Skin epidermis (tissue), 12 donors: ENCODE results near the gene KHDRBS2.

Source experiments
- H3K27ac ChIP-seq, 21 experiments: fragments of 200-600 bp; sonication (generic) in 11 of 21; one replicate each; pipeline ENCODE4 v1.5.0; 2020; ENCODE audit warnings: mild to moderate bottlenecking in 3 of 21, inconsistent platforms in 2 of 21, moderate library complexity in 2 of 21
- H3K4me3 ChIP-seq, 7 experiments: fragments of 200-600 bp; sonication (generic) in 2 of 7; one replicate each; pipeline ENCODE4 v1.5.0; 2020; ENCODE audit warnings: inconsistent platforms in 2 of 7, mild to moderate bottlenecking in 2 of 7, moderate library complexity in 1 of 7

KHDRBS2 gene

DNA sequence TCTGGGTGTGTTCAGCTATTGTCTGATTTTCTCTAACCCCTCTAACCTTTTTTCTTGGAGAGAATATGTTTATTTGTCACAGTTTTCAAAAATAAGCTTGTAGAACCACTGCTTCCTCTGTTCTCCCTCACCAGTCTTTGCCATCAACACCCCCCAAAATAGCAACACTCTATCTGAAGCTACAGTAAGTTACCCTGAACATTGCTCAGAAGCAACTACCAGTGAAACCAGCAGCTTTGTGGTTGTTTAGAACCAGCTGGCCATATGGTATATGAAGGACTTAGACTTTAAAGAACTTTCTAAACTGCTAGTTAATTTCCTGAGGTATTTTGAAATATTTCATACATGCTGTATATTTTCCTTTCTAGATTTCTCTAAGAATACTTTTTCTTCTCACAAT, 242.9 kb downstream of the KHDRBS2 start:
- Histone ChIP-seq H3K4me3 (no peak overlapping the region), H3K27ac (no peak overlapping the region)

DNA sequence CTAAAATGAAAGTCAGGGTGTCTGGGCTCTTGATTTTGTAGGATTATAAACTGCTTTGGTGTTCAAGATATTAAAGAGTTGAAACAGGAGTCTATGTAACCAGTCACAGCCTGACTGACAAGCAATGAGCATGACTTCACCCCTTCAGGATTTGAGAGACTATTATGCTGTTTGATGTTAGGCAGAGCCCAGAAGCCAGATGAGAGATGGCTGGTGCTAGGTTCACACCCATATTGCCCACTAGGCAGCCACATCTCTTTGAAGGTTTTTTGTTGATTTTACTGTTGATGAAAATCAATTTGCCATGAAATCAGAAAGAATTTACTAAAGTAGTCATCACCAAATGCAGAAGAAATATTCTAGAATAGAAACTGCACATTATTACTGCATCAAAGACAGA, 243.6 kb downstream of the KHDRBS2 start:
- no peak overlapping the region for H3K27ac ChIP-seq
- H3K4me3 ChIP-seq: no peak overlapping the region

DNA sequence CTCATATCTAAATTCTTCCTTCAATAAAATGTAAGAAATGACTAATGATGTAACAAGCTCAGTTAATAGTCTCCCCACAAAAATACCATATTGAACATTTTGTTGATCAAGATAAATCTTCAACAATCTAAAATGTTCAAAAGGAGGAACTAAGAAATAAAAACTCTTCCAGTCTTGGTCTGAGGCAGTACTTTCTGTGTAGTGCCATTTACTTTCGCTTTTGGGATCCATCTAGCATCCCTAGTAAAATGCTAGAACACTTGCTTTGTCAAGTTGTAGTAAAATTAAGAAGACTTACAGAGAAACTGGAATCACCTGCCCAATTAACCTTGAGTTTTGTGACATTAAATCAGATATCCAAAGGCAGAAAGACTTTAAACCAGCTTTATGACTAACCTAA, 246.4 kb downstream of the KHDRBS2 start:
- Histone ChIP-seq H3K27ac (no peak overlapping the region), H3K4me3 (no peak overlapping the region)

GRCh38 chr6:62037445-62037844, 248.6 kb downstream of the KHDRBS2 start:
- H3K27ac ChIP-seq: no peak overlapping the region
- no peak overlapping the region for H3K4me3 ChIP-seq

- no peak overlapping the region for H3K4me3 ChIP-seq
- no peak overlapping the region for H3K27ac ChIP-seq
Measured at GRCh38 chr6:62035952-62036351, 250.1 kb downstream of the KHDRBS2 start.

DNA sequence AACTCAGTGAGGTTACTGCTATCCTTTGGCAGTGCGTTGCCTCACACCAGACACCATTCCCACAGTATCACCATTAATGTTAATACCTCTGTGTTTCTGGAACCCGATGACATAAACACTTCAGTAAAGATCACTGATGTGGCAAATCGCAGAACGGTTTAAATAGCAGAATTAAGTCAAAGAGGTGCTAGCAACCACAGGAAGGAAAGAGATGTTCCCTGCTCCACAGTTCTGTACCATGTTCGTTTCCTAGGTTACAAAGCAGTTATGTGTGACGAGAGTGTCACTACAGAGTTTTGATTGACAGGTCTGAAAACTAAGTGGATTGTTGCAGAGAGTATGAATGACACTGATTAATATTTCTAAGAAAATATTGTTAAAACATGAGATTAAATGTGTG, 272.3 kb downstream of the KHDRBS2 start:
- Histone ChIP-seq H3K27ac (no peak overlapping the region), H3K4me3 (no peak overlapping the region)

DNA sequence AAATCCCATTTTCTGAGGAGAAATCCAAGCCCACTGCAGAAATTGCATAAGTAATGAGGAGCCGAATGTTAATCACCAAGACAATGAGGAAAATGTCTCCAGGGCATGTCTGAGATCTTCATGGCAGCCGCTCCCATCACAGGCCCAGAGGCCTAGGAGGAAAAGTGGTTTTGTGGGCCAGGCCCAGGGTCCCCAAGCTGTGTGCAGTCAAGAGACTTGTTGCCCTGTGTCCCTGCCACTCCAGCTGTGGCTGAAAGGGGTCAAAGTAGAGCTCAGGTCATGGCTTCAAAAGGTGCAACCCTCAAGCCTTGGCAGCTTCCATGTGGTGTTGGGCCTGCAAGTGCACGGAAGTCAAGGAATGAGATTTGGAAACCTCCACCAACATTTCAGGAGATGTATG, 276.6 kb downstream of the KHDRBS2 start:
- no peak overlapping the region for H3K27ac ChIP-seq
- H3K4me3 ChIP-seq: no peak overlapping the region

DNA sequence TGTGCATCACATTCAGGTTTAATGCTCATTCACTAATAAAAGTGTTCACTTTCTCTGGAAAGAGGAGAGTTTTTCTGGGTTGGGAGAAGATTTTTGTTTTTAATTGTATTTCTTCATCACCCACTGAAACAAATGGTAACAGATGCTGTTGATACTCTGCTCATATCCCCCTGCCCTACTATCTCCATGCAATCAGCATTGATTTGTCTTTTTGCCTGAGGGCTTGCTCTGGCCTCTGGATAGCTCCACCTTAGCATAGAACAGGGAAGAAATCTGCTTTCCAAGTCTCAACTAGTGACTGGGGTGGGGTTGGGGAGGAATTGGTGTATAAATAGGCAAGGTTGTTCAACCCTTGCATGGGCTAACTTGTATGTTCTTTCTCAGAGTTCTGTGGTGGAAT, 296.4 kb downstream of the KHDRBS2 start:
- Histone ChIP-seq H3K27ac (no peak overlapping the region), H3K4me3 (no peak overlapping the region)

DNA sequence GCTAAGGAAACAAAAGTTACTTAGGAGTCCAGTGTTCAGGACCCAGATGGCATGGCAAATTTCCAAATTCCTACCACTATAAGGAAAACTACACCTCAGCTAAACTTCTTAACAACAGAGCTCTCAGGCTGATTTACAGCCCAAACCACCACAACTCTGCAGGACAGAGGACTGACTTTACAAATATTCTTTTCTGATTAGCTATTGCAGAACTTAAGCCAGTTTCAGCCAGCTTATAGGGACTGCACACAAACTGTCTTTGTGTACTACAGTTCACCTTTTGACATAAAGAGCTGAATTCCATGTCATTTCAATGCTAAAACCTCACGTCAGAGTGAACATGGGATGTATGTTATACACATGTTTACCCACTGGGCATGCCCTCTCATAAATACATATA, 305.4 kb downstream of the KHDRBS2 start:
- Histone ChIP-seq H3K27ac (no peak overlapping the region), H3K4me3 (no peak overlapping the region)

DNA sequence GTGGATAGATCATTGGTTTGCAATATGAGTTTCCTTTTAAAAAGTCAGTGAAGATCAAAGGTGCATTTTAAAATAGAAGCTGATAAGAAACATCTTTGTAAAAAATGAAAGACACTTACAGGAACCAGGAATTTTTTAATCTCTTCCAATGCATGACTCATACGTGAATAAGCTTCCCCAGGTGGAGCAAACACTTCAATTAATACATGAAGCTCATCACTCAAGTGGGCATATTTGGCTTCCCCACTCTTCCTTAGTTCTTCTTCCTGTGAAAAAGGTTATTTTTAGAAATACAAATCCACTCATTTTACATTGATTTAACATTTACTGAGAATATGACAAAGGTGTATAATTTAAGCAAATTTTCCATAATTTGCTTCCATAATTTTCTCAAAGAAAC, 308.1 kb downstream of the KHDRBS2 start:
- Histone ChIP-seq H3K4me3 (no peak overlapping the region), H3K27ac (no peak overlapping the region)

GRCh38 chr6:61977099-61977498, 308.9 kb downstream of the KHDRBS2 start:
- H3K4me3 ChIP-seq: no peak overlapping the region
- no peak overlapping the region for H3K27ac ChIP-seq

DNA sequence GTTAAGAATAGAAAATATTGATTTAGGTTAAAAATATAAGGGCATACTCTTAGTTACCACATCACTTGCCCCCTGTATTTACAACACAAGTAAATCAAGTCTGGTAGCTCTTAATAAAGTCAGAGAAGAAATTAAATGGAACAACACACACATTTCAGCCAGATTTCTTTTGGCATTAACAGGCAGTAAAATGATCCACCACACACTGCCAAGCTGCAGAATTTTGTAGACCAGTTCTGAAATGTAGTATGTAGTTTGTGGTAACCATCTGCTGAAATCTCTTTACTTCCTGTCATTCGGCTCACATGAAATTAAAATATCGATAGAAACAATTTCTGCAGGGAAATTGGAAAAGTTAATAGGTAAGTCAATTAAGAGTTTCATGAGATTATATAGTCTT, 326.8 kb downstream of the KHDRBS2 start:
- Histone ChIP-seq H3K27ac (no peak overlapping the region), H3K4me3 (no peak overlapping the region)

DNA sequence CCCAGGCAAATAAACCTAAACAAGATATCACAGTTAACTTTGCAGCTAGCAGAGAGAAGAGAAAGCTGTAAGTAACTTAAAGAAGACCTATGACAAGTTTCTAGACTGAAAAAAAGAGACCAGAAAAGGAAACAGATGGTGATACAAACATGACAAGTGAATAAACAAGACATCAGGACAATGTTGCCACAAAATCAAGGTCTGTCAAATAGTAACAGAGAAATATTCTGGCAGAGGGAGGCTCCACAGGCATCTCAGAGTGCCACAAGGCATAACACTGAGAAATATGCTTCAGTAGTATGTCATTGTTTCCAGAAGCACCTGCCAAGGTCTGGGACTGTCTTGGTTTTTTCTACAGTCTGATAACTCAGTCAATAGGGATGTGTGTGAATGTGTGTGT, 332.2 kb downstream of the KHDRBS2 start:
- Histone ChIP-seq H3K27ac (no peak overlapping the region), H3K4me3 (no peak overlapping the region)

DNA sequence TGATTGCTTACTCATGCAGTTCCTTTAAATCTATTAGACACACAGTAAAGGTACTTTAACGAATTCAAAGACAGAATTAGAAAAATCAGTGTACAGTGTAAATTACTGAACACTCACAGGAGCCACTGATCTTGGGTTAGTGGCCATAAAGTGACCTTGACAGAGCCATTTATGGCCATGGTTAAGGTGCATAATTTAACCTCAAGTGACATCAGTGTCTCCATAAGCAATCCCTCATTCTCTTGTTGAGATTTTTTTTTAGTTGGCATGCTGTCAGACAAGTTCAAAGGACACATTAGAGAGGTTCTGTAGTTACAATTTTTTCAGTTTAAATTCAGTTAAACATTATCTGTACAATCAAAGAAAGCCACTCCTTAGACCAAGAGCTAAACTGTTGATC, 334.4 kb downstream of the KHDRBS2 start:
- Histone ChIP-seq H3K27ac (no peak overlapping the region), H3K4me3 (no peak overlapping the region)

GRCh38 chr6:61950811-61951210, 335.2 kb downstream of the KHDRBS2 start:
- Histone ChIP-seq H3K4me3 (no peak overlapping the region), H3K27ac (no peak overlapping the region)

- H3K4me3 ChIP-seq: no peak overlapping the region
- no peak overlapping the region for H3K27ac ChIP-seq
Measured at GRCh38 chr6:61949971-61950370, 336.1 kb downstream of the KHDRBS2 start.

- H3K27ac ChIP-seq: no peak overlapping the region
Measured at GRCh38 chr6:61949161-61949560, 336.9 kb downstream of the KHDRBS2 start.

DNA sequence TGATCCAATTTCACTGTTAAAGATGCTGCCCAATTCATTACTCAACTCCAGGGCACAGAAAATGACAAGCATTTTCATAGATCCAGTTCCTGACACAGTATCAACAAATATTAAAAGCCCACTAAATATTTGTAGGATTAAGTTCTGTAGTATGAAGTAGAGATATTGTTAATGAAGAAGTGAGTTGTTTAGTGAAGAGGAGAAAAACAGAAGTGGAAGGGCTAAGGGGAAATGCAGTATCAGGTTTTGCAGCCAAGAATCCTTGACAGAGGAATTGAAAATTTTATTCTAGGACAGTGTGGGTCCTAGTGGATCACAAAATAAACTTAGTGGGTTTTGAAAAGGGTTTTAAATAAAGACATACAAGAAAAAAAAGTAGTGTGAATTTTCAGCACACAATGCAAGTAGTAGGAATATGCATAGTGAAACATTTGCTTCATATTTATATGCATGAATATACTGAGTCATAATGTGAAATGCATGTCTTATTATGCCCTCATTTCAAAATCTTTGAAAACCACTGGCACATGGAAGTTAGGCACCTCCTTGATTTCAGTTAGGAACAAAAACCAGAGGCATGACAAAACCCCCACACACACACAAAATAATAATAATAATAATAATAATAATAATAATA, 338.6 kb downstream of the KHDRBS2 start:
- Histone ChIP-seq H3K4me3 (no peak overlapping the region), H3K27ac (no peak overlapping the region)

More at GRCh38 chr6:61949161-61949560, 336.9 kb downstream of the KHDRBS2 start:
- no peak overlapping the region for H3K4me3 ChIP-seq

DNA sequence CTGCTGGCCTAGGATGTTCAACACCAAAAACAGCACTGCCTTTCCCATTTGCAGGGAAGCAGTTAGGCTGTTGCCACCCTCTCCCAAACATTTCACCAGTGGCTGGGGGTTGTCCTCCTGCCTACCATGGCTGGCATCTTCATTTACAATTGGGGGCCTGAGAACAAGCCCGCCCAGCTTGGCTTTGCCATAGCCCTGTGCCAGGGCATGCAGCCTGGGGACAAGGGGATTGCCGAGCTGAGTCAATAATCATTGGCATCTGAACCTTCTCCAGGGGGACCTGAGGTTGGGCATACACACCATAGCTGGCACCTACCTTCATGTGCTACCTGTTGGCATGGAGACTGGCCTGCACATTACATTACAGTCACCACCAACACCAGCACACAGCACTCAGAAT, 345.1 kb downstream of the KHDRBS2 start:
- H3K27ac ChIP-seq: no peak overlapping the region
- no peak overlapping the region for H3K4me3 ChIP-seq

GRCh38 chr6:61935242-61935846, 350.7 kb downstream of the KHDRBS2 start:
- H3K4me3 ChIP-seq: no peak overlapping the region
- H3K27ac ChIP-seq: no peak overlapping the region

- no peak overlapping the region for H3K27ac ChIP-seq
- no peak overlapping the region for H3K4me3 ChIP-seq
Measured at GRCh38 chr6:61909486-61909885, 376.5 kb downstream of the KHDRBS2 start.

- H3K4me3 ChIP-seq: no peak overlapping the region
- H3K27ac ChIP-seq: no peak overlapping the region
Measured at GRCh38 chr6:61901748-61902147, 384.3 kb downstream of the KHDRBS2 start.
